H9 (cell line): Measurements from ENCODE around the gene C15orf61. TPM values are rescaled to one million over a fixed set of nuclear protein-coding genes. Genes with fewer than 3 reads are reported as not detected.

Experiments
- DNase-seq: peaks from one replicate; pipeline ENCODE4 v3.0.0-alpha.2; 2017
- H2AFZ ChIP-seq: one replicate; pipeline ENCODE4 v1.6.1; 2013; ENCODE audit warnings: mild to moderate bottlenecking, low read length, control low read depth, moderate library complexity
- H2AK5ac ChIP-seq: 2 replicates; pipeline ENCODE4 v1.6.1; 2013; ENCODE audit warnings: low read length, control low read depth, mixed read lengths; ENCODE audit not compliant: insufficient read length
- H2BK120ac ChIP-seq: one replicate; pipeline ENCODE4 v1.6.1; 2013; ENCODE audit warnings: low read depth, mild to moderate bottlenecking, low read length, control low read depth, inconsistent platforms; ENCODE audit not compliant: poor library complexity, severe bottlenecking
- H2BK12ac ChIP-seq: 2 replicates; pipeline ENCODE4 v1.6.1; 2013; ENCODE audit warnings: low read length, control low read depth, mixed read lengths, low read depth; ENCODE audit not compliant: insufficient read length
- H2BK15ac ChIP-seq: 2 replicates; pipeline ENCODE4 v1.6.1; 2013; ENCODE audit warnings: low read depth, low read length, control low read depth
- H2BK20ac ChIP-seq: one replicate; pipeline ENCODE4 v1.6.1; 2013; ENCODE audit warnings: low read depth, mild to moderate bottlenecking, low read length, control low read depth, inconsistent platforms; ENCODE audit not compliant: poor library complexity, severe bottlenecking
- H2BK5ac ChIP-seq: 2 replicates; pipeline ENCODE4 v1.6.1; 2013; ENCODE audit warnings: low read length, control low read depth, mixed read lengths; ENCODE audit not compliant: insufficient read length
- H3K14ac ChIP-seq: 2 replicates; pipeline ENCODE4 v1.6.1; 2013; ENCODE audit warnings: low read length, control low read depth; ENCODE audit not compliant: insufficient read depth
- H3K18ac ChIP-seq: 2 replicates; pipeline ENCODE4 v1.6.1; 2013; ENCODE audit warnings: low read depth, mild to moderate bottlenecking, mixed read lengths, low read length, control low read depth; ENCODE audit not compliant: insufficient read length
- H3K23ac ChIP-seq: 2 replicates; pipeline ENCODE4 v1.6.1; 2013; ENCODE audit warnings: low read length, control low read depth, mixed read lengths, low read depth; ENCODE audit not compliant: insufficient read length
- H3K23me2 ChIP-seq: 2 replicates; pipeline ENCODE4 v1.6.1; 2013; ENCODE audit warnings: low read depth, mild to moderate bottlenecking, mixed read lengths, low read length, control low read depth; ENCODE audit not compliant: insufficient read length, poor library complexity, severe bottlenecking
- H3K27ac ChIP-seq: 2 replicates; pipeline ENCODE4 v1.5.1; 2013; ENCODE audit warnings: low read length, control low read depth, mixed read lengths, low read depth; ENCODE audit not compliant: insufficient read length
- H3K27me3 ChIP-seq: 2 replicates; pipeline ENCODE4 v1.6.1; 2013; ENCODE audit warnings: low read length, control low read depth, inconsistent platforms; ENCODE audit not compliant: insufficient read depth
- H3K4ac ChIP-seq: 2 replicates; pipeline ENCODE4 v1.6.1; 2013; ENCODE audit warnings: low read depth, mild to moderate bottlenecking, control low read depth, inconsistent platforms, low read length, moderate library complexity
- H3K4me1 ChIP-seq: 2 replicates; pipeline ENCODE4 v1.6.1; 2013; ENCODE audit warnings: low read length, control low read depth, inconsistent platforms; ENCODE audit not compliant: insufficient read depth
- H3K4me2 ChIP-seq: 2 replicates; pipeline ENCODE4 v1.6.1; 2013; ENCODE audit warnings: low read length, control low read depth, mixed read lengths; ENCODE audit not compliant: insufficient read length, insufficient read depth
- H3K56ac ChIP-seq: 2 replicates; pipeline ENCODE4 v1.6.1; 2013; ENCODE audit warnings: low read depth, mild to moderate bottlenecking, mixed read lengths, low read length, control low read depth; ENCODE audit not compliant: insufficient read length
- H3K79me1 ChIP-seq: 2 replicates; pipeline ENCODE4 v1.6.1; 2013; ENCODE audit warnings: low read depth, mild to moderate bottlenecking, moderate library complexity, low read length, control low read depth, inconsistent platforms; ENCODE audit not compliant: insufficient read depth, poor library complexity, severe bottlenecking
- H3K79me2 ChIP-seq: 2 replicates; pipeline ENCODE4 v1.6.1; 2013; ENCODE audit warnings: low read length, control low read depth, inconsistent platforms; ENCODE audit not compliant: insufficient read depth
- H3K9ac ChIP-seq: 2 replicates; pipeline ENCODE4 v1.6.1; 2013; ENCODE audit warnings: low read length, control low read depth, mixed read lengths; ENCODE audit not compliant: insufficient read length; ENCODE audit errors: extremely low read depth
- H3K9me3 ChIP-seq: one replicate; pipeline ENCODE4 v1.6.1; 2013; ENCODE audit warnings: low read depth, low read length, inconsistent platforms; ENCODE audit not compliant: control insufficient read depth
- H3T11ph ChIP-seq: one replicate; pipeline ENCODE4 v1.6.1; 2013; ENCODE audit warnings: mild to moderate bottlenecking, low read length, control low read depth, inconsistent platforms
- H4K20me1 ChIP-seq: one replicate; pipeline ENCODE4 v1.6.1; 2013; ENCODE audit not compliant: control insufficient read depth, insufficient read length, insufficient read depth
- H4K5ac ChIP-seq: 2 replicates; pipeline ENCODE4 v1.6.1; 2013; ENCODE audit warnings: low read depth, mild to moderate bottlenecking, mixed read lengths, low read length, control low read depth; ENCODE audit not compliant: insufficient read length
- H4K8ac ChIP-seq: replicated peaks from 2 replicates; pipeline ENCODE4 v1.6.1; 2013; ENCODE audit warnings: low read length, control low read depth, mixed read lengths, low read depth; ENCODE audit not compliant: insufficient read length
- H4K91ac ChIP-seq: 2 replicates; pipeline ENCODE4 v1.6.1; 2013; ENCODE audit warnings: low read depth, mild to moderate bottlenecking, moderate library complexity, mixed read lengths, low read length, control low read depth; ENCODE audit not compliant: insufficient read length
- H3K27ac Mint-ChIP-seq, 3 experiments: 2 replicates in 2 of 3; 3 replicates in 1 of 3; pipeline ENCODE4 v1.8.0; 2020 to 2021; ENCODE audit warnings: mixed read lengths in 3 of 3, mild to moderate bottlenecking in 1 of 3, moderate library complexity in 1 of 3
- H3K27me3 Mint-ChIP-seq: 2 replicates; pipeline ENCODE4 v1.8.0; 2021; ENCODE audit warnings: low read depth, mild to moderate bottlenecking, moderate library complexity, mixed read lengths
- H3K36me3 Mint-ChIP-seq, 3 experiments: 2 replicates in 2 of 3; 3 replicates in 1 of 3; pipeline ENCODE4 v1.8.0; 2020 to 2021; ENCODE audit warnings: low read depth in 3 of 3, mixed read lengths in 3 of 3; ENCODE audit not compliant: insufficient read depth in 1 of 3
- H3K4me1 Mint-ChIP-seq, 2 experiments: 2 replicates each; pipeline ENCODE4 v1.8.0; 2020; ENCODE audit warnings: mixed read lengths in 2 of 2
- H3K4me3 Mint-ChIP-seq, 2 experiments: 2 replicates in 1 of 2; 3 replicates in 1 of 2; pipeline ENCODE4 v1.8.0; 2020 to 2021; ENCODE audit warnings: mild to moderate bottlenecking in 2 of 2, mixed read lengths in 2 of 2, moderate library complexity in 1 of 2
- H3K9me3 Mint-ChIP-seq, 2 experiments: 2 replicates in 1 of 2; 3 replicates in 1 of 2; pipeline ENCODE4 v1.8.0; 2020; ENCODE audit warnings: mild to moderate bottlenecking in 2 of 2, mixed read lengths in 2 of 2, moderate library complexity in 1 of 2
- CTCF ChIP-seq: fragments of 200-600 bp; sonication (generic); conservative IDR thresholded peaks from 3 replicates; pipeline ENCODE4 v1.8.0; 2021; ENCODE audit warnings: antibody characterized with exemption, mild to moderate bottlenecking
- WGBS: extraction: QIAGEN DNeasy Blood & Tissue Kit; methylation state at CpG from one replicate; pipeline ENCODE4 v1.1.7; 2013; ENCODE audit warnings: missing lambda C conversion rate, low lambda C conversion rate, mixed read lengths; ENCODE audit not compliant: insufficient read length; ENCODE audit errors: extremely low coverage; 5-methylcytosine and 5-hydroxymethylcytosine counted together
- total RNA-seq: library from RNA; stranded (reverse); gene quantifications from 2 replicates; pipeline ENCODE4 v1.2.1, GENCODE V29; 2021

The C15orf61 gene
- total RNA-seq, 1 experiment from 2014 or later = 2.6 TPM

- Histone ChIP-seq H4K8ac (no peak overlapping the region), H2BK5ac (no peak overlapping the region), H4K20me1 (no peaks in the 10 kb centered on the region), H3K56ac (no peak overlapping the region), H3K23ac (no peak overlapping the region), H3K79me1 (no peaks in the 10 kb centered on the region), H2BK12ac (no peak overlapping the region), H2BK20ac (no peak overlapping the region), H3T11ph (no peak overlapping the region), H4K91ac (no peak overlapping the region), H3K4me2 (no peak overlapping the region), H3K79me2 (no peaks in the 10 kb centered on the region), H3K4ac (no peak overlapping the region), H3K18ac (no peak overlapping the region), H2AFZ (no peak overlapping the region), H2AK5ac (no peak overlapping the region), H3K27me3 (no peaks in the 10 kb centered on the region), H3K27ac (no peak overlapping the region), H3K23me2 (no peaks in the 10 kb centered on the region), H3K9ac (no peak overlapping the region), H3K4me1 (no peaks in the 10 kb centered on the region; the same call in none of the 2 replicates), H3K9me3 (no peaks in the 10 kb centered on the region), H3K14ac (no peak overlapping the region), H2BK120ac (no peak overlapping the region), H4K5ac (no peak overlapping the region), H2BK15ac (no peak overlapping the region)
- no peaks in the 10 kb centered on the region for H3K9me3 Mint-ChIP-seq
- H3K4me3 Mint-ChIP-seq = no peak overlapping the region
- H3K27me3 Mint-ChIP-seq = no peaks in the 10 kb centered on the region
- H3K4me1 Mint-ChIP-seq = peaks cover 8 to 14% of the 10 kb centered on the region in 2 experiments
- WGBS = no CpG with 5 or more reads among the region's 3 CpGs
- no peak for TF ChIP-seq CTCF
- H3K27ac Mint-ChIP-seq = no peak overlapping the region
- no peak for DNase-seq
- no peaks in the 10 kb centered on the region for H3K36me3 Mint-ChIP-seq
Observed at GRCh38 chr15:67573194-67573593, 52.3 kb downstream of the C15orf61 start.
